SK-N-SH treated with all-trans-retinoic acid at 6 μM for 48 hours (cell line): ENCODE results near the gene RDH5.

ENCODE experiments used
- ATAC-seq: fragments of 200-7000 bp; cut with Tn5 transposase; 3 replicates; pipeline ENCODE4 v1.9.1; 2020; ENCODE audit warnings: mild to moderate bottlenecking, moderate library complexity
- ARNTL ChIP-seq: fragments of 450-650 bp; formaldehyde crosslinking; IDR thresholded peaks from 2 replicates; pipeline ENCODE4 v1.5.0; 2020; ENCODE audit warnings: low read depth, mild to moderate bottlenecking, moderate library complexity, borderline replicate concordance
- BACH2 ChIP-seq: fragments of 250-450 bp; sonication (Bioruptor Pico); IDR thresholded peaks from 2 replicates; pipeline ENCODE4 v1.9.0; 2021; ENCODE audit warnings: mild to moderate bottlenecking, borderline replicate concordance
- CSDC2 ChIP-seq: fragments of 250-450 bp; sonication (Bioruptor Pico); IDR thresholded peaks from 2 replicates; pipeline ENCODE4 v1.5.0; 2020; ENCODE audit warnings: mild to moderate bottlenecking, moderate library complexity
- ESRRG ChIP-seq: fragments of 250-450 bp; sonication (Bioruptor Pico); IDR thresholded peaks from 2 replicates; pipeline ENCODE4 v1.6.1; 2021; ENCODE audit warnings: mild to moderate bottlenecking
- GLIS3 ChIP-seq: fragments of 250-450 bp; sonication (Bioruptor Pico); IDR thresholded peaks from 2 replicates; pipeline ENCODE4 v1.5.0; 2020; ENCODE audit warnings: mild to moderate bottlenecking, moderate library complexity
- ISL1 ChIP-seq: fragments of 250-450 bp; sonication (Bioruptor Pico); IDR thresholded peaks from 2 replicates; pipeline ENCODE4 v2.1.2; 2022; ENCODE audit warnings: mild to moderate bottlenecking, moderate library complexity
- OSR1 ChIP-seq: fragments of 250-450 bp; sonication (Bioruptor Pico); IDR thresholded peaks from 2 replicates; pipeline ENCODE4 v1.8.0; 2022; ENCODE audit warnings: moderate library complexity, mild to moderate bottlenecking, inconsistent platforms
- PPARA ChIP-seq: fragments of 250-450 bp; sonication (Bioruptor Pico); IDR thresholded peaks from 2 replicates; pipeline ENCODE4 v1.5.0; 2020; ENCODE audit warnings: mild to moderate bottlenecking, borderline replicate concordance
- RARB ChIP-seq: fragments of 250-450 bp; sonication (Bioruptor Pico); IDR thresholded peaks from 2 replicates; pipeline ENCODE4 v1.8.0; 2021; ENCODE audit warnings: mild to moderate bottlenecking, moderate library complexity
- SNAI2 ChIP-seq: fragments of 250-450 bp; sonication (Bioruptor Pico); IDR thresholded peaks from 2 replicates; pipeline ENCODE4 v1.5.0; 2020; ENCODE audit warnings: mild to moderate bottlenecking, moderate library complexity
- TCF4 ChIP-seq: fragments of 250-450 bp; sonication (Bioruptor Pico); IDR thresholded peaks from 2 replicates; pipeline ENCODE4 v1.8.0; 2021; ENCODE audit warnings: mild to moderate bottlenecking, moderate library complexity, borderline replicate concordance
- TOX ChIP-seq: fragments of 250-450 bp; sonication (Bioruptor Pico); IDR thresholded peaks from 2 replicates; pipeline ENCODE4 v1.8.0; 2021; ENCODE audit warnings: mild to moderate bottlenecking, moderate library complexity, borderline replicate concordance
- ZC3H10 ChIP-seq: fragments of 250-450 bp; sonication (Bioruptor Pico); IDR thresholded peaks from 2 replicates; pipeline ENCODE4 v1.5.1; 2021; ENCODE audit warnings: mild to moderate bottlenecking, moderate library complexity
- ZFP3 ChIP-seq: fragments of 250-450 bp; sonication (Bioruptor Pico); IDR thresholded peaks from 2 replicates; pipeline ENCODE4 v1.5.0; 2020; ENCODE audit warnings: mild to moderate bottlenecking, moderate library complexity
- ZFP30 ChIP-seq: fragments of 450-650 bp; formaldehyde crosslinking; IDR thresholded peaks from 2 replicates; pipeline ENCODE4 v1.5.0; 2022; ENCODE audit warnings: mild to moderate bottlenecking, moderate library complexity
- ZNF565 ChIP-seq: fragments of 450-650 bp; formaldehyde crosslinking; conservative IDR thresholded peaks from 2 replicates; pipeline ENCODE4 v1.5.0; 2020; ENCODE audit warnings: low read depth, mild to moderate bottlenecking, moderate library complexity
- ZNF70 ChIP-seq: fragments of 450-650 bp; formaldehyde crosslinking; IDR thresholded peaks from 2 replicates; pipeline ENCODE4 v1.5.0; 2020; ENCODE audit warnings: mild to moderate bottlenecking, moderate library complexity
- ZNF8 ChIP-seq: fragments of 450-650 bp; formaldehyde crosslinking; IDR thresholded peaks from 2 replicates; pipeline ENCODE4 v1.5.0; 2020; ENCODE audit warnings: mild to moderate bottlenecking, moderate library complexity
- TF ChIP-seq, protein P1 (sequence below): fragments of 250-450 bp; sonication (Bioruptor Pico); IDR thresholded peaks from 2 replicates; pipeline ENCODE4 v1.5.0; 2020; ENCODE audit warnings: mild to moderate bottlenecking, moderate library complexity
- TF ChIP-seq, protein P2 (sequence below): fragments of 250-450 bp; sonication (Bioruptor Pico); IDR thresholded peaks from 2 replicates; pipeline ENCODE4 v1.5.1; 2020; ENCODE audit warnings: low read depth, mild to moderate bottlenecking, moderate library complexity
- TF ChIP-seq, protein P3 (sequence below): fragments of 250-450 bp; sonication (Bioruptor Pico); IDR thresholded peaks from 2 replicates; pipeline ENCODE4 v1.5.1; 2021; ENCODE audit warnings: mild to moderate bottlenecking, moderate library complexity

The RDH5 gene

GRCh38 chr12:55718624-55719275 is 1.4 kb upstream of the RDH5 start:
- TF ChIP-seq ISL1 (CRISPR knock-in tag) (no peak), ZFP30 (CRISPR knock-in tag) (no peak), TCF4 (CRISPR knock-in tag) (no peak)
- TF ChIP-seq, protein P1, sequence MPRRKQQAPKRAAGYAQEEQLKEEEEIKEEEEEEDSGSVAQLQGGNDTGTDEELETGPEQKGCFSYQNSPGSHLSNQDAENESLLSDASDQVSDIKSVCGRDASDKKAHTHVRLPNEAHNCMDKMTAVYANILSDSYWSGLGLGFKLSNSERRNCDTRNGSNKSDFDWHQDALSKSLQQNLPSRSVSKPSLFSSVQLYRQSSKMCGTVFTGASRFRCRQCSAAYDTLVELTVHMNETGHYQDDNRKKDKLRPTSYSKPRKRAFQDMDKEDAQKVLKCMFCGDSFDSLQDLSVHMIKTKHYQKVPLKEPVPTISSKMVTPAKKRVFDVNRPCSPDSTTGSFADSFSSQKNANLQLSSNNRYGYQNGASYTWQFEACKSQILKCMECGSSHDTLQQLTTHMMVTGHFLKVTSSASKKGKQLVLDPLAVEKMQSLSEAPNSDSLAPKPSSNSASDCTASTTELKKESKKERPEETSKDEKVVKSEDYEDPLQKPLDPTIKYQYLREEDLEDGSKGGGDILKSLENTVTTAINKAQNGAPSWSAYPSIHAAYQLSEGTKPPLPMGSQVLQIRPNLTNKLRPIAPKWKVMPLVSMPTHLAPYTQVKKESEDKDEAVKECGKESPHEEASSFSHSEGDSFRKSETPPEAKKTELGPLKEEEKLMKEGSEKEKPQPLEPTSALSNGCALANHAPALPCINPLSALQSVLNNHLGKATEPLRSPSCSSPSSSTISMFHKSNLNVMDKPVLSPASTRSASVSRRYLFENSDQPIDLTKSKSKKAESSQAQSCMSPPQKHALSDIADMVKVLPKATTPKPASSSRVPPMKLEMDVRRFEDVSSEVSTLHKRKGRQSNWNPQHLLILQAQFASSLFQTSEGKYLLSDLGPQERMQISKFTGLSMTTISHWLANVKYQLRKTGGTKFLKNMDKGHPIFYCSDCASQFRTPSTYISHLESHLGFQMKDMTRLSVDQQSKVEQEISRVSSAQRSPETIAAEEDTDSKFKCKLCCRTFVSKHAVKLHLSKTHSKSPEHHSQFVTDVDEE = no peak
- TF ChIP-seq, all 23 proteins: peak for 0
- no peak for ATAC-seq

DNA sequence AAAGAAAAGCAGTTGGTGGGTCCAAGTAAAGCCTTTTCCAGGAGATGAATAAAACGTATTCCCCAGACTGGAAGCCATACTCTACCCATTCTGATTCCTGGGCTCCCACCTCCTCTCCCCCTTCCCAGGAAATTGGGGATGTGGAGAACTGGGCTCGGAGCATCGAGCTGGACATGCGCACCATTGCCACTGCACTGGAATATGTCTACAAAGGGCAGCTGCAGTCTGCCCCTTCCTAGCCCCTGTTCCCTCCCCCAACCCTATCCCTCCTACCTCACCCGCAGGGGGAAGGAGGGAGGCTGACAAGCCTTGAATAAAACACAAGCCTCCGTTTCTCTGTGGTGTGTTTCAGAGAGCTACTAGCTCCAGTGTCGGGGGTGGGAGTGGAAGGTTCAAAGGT is 822 bp upstream of the RDH5 start:
- ATAC-seq = no peak
- no peak for TF ChIP-seq ZNF70 (CRISPR knock-in tag)
- TF ChIP-seq ARNTL (CRISPR knock-in tag) = no peak
- TF ChIP-seq SNAI2 (CRISPR knock-in tag) = no peak
- TF ChIP-seq, protein P2, sequence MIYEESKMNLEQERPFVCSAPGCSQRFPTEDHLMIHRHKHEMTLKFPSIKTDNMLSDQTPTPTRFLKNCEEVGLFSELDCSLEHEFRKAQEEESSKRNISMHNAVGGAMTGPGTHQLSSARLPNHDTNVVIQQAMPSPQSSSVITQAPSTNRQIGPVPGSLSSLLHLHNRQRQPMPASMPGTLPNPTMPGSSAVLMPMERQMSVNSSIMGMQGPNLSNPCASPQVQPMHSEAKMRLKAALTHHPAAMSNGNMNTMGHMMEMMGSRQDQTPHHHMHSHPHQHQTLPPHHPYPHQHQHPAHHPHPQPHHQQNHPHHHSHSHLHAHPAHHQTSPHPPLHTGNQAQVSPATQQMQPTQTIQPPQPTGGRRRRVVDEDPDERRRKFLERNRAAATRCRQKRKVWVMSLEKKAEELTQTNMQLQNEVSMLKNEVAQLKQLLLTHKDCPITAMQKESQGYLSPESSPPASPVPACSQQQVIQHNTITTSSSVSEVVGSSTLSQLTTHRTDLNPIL (CRISPR knock-in tag) = no peak
- no peak for TF ChIP-seq ZNF565 (CRISPR knock-in tag)
- no peak for TF ChIP-seq ZFP3 (CRISPR knock-in tag)
- no peak for TF ChIP-seq GLIS3 (CRISPR knock-in tag)
- no peak for TF ChIP-seq ZC3H10 (CRISPR knock-in tag)
- no peak for TF ChIP-seq ZNF8 (CRISPR knock-in tag)
- no peak for TF ChIP-seq ISL1 (CRISPR knock-in tag)
- no peak for TF ChIP-seq TOX (CRISPR knock-in tag)
- TF ChIP-seq CSDC2 (CRISPR knock-in tag) = no peak
- TF ChIP-seq, protein P3, sequence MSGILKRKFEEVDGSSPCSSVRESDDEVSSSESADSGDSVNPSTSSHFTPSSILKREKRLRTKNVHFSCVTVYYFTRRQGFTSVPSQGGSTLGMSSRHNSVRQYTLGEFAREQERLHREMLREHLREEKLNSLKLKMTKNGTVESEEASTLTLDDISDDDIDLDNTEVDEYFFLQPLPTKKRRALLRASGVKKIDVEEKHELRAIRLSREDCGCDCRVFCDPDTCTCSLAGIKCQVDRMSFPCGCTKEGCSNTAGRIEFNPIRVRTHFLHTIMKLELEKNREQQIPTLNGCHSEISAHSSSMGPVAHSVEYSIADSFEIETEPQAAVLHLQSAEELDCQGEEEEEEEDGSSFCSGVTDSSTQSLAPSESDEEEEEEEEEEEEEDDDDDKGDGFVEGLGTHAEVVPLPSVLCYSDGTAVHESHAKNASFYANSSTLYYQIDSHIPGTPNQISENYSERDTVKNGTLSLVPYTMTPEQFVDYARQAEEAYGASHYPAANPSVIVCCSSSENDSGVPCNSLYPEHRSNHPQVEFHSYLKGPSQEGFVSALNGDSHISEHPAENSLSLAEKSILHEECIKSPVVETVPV (CRISPR knock-in tag) = no peak
- no peak for TF ChIP-seq TCF4 (CRISPR knock-in tag)
- TF ChIP-seq BACH2 (CRISPR knock-in tag) = no peak
- TF ChIP-seq, protein P1 = no peak
- no peak for TF ChIP-seq RARB (CRISPR knock-in tag)
- TF ChIP-seq ZFP30 (CRISPR knock-in tag) = no peak

DNA sequence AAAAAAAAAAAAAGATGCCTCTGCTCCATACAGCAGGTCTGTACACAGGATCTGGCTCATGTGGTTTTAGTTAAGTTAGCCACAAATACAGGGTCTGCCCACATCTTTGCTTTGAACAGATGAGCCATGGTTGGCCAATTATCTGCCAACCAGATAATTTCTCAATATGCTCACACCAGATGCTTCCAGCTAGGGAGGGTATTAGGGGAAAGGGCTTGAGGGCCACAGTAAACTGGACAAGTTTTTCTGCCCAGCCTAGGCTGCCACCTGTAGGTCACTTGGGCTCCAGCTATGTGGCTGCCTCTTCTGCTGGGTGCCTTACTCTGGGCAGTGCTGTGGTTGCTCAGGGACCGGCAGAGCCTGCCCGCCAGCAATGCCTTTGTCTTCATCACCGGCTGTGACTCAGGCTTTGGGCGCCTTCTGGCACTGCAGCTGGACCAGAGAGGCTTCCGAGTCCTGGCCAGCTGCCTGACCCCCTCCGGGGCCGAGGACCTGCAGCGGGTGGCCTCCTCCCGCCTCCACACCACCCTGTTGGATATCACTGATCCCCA is 776 bp downstream of the RDH5 start:
- ATAC-seq = peak; percentile 81

DNA sequence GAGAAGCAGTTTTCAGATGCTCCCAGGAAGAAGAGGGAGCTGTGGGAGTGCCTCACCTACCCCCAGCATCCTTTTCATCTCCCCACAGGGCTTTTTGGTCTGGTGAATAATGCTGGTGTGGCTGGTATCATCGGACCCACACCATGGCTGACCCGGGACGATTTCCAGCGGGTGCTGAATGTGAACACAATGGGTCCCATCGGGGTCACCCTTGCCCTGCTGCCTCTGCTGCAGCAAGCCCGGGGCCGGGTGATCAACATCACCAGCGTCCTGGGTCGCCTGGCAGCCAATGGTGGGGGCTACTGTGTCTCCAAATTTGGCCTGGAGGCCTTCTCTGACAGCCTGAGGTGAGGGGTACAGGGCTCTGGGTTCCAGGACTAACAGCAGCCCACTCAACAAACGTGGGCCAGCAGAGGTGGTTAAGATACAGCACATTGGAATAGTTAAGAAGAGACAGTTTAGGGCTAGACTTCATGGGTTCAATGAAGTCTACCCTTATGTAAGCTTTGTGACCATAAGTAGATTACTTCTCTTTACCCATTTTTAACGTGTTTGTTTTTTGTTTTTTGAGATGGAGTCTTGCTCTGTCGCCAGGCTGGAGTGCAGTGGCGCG is 1.5 kb downstream of the RDH5 start:
- ATAC-seq = no peak; the same call in 2 of the 3 replicates
- no peak for TF ChIP-seq SNAI2 (CRISPR knock-in tag)
- no peak for TF ChIP-seq PPARA
- no peak for TF ChIP-seq ZNF565 (CRISPR knock-in tag)
- no peak for TF ChIP-seq ZC3H10 (CRISPR knock-in tag)
- TF ChIP-seq ZFP3 (CRISPR knock-in tag) = no peak
- TF ChIP-seq ZFP30 (CRISPR knock-in tag) = no peak
- no peak for TF ChIP-seq ARNTL (CRISPR knock-in tag)
- no peak for TF ChIP-seq OSR1 (CRISPR knock-in tag)
- no peak for TF ChIP-seq ESRRG (CRISPR knock-in tag)
- TF ChIP-seq BACH2 (CRISPR knock-in tag) = no peak
- TF ChIP-seq ZNF70 (CRISPR knock-in tag) = no peak
- no peak for TF ChIP-seq RARB (CRISPR knock-in tag)
- no peak for TF ChIP-seq CSDC2 (CRISPR knock-in tag)
- TF ChIP-seq, protein P2 (CRISPR knock-in tag) = no peak

More for the DNA sequence above, 776 bp downstream of the RDH5 start:
- 0 out of 2 replicates have a peak, but pooled peaks have one; percentile 33 for TF ChIP-seq ZFP3 (CRISPR knock-in tag)
- TF ChIP-seq RARB (CRISPR knock-in tag) = no peak
- peak; percentile 54; the same call in 1 of the 2 replicates for TF ChIP-seq TCF4 (CRISPR knock-in tag)
